Measurements from ENCODE around the gene NLRP13. TPM values are rescaled to one million over a fixed set of nuclear protein-coding genes. Genes with fewer than 3 reads are reported as not detected.

Gene NLRP13
- total RNA-seq, 1 donor: not detected

Other genes starting within 250 kb of the NLRP13 start
- gene NLRP9, start 193.9 kb downstream of the NLRP13 start, total RNA-seq (ENCODE audit: low replicate concordance): not detected in 2 replicates
- not detected in 2 replicates for gene RFPL4A, start 173.2 kb downstream of the NLRP13 start, total RNA-seq (ENCODE audit: low replicate concordance)
- gene RFPL4AL1, start 163.2 kb downstream of the NLRP13 start, total RNA-seq (ENCODE audit: low replicate concordance): not detected in 2 replicates
- not detected in 2 replicates for gene NLRP11, start 100.3 kb downstream of the NLRP13 start, total RNA-seq (ENCODE audit: low replicate concordance)
- not detected in 2 replicates for gene NLRP4, start 95.8 kb downstream of the NLRP13 start, total RNA-seq (ENCODE audit: low replicate concordance)
- gene NLRP8, start 15.5 kb upstream of the NLRP13 start, total RNA-seq (ENCODE audit: low replicate concordance): not detected in 2 replicates
- not detected in 2 replicates for gene NLRP5, start 54.4 kb upstream of the NLRP13 start, total RNA-seq (ENCODE audit: low replicate concordance)
- gene ZNF787, start 189.0 kb upstream of the NLRP13 start, total RNA-seq (ENCODE audit: low replicate concordance): 8.5 and 15.9 TPM in 2 replicates
- 12.9 and 19.5 TPM in 2 replicates for gene ZNF444, start 209.0 kb upstream of the NLRP13 start, total RNA-seq (ENCODE audit: low replicate concordance)
- not detected in 2 replicates for gene GALP, start 243.7 kb upstream of the NLRP13 start, total RNA-seq (ENCODE audit: low replicate concordance)